M059J (cell line): ENCODE results near the gene PPARGC1A. TPM values are rescaled to one million over a fixed set of nuclear protein-coding genes. Genes with fewer than 3 reads are reported as not detected.

Source experiments
- DNase-seq: peaks from one replicate; pipeline ENCODE4 v3.0.0-alpha.2; 2012; ENCODE audit warnings: low read depth
- total RNA-seq: library from RNA; depleted of rRNA; stranded (reverse); fragments of >200 nt; shearing (Covaris generic); gene quantifications from 2 replicates; pipeline ENCODE4 v1.2.3, GENCODE V29; 2014

Gene PPARGC1A
- total RNA-seq, 1 experiment from 2014 or later = 3.6 TPM

GRCh38 chr4:23775694-23776093, 114.2 kb downstream of the PPARGC1A start:
- no peak for DNase-seq

- no peak for DNase-seq
Measured at GRCh38 chr4:23774909-23775308, 114.9 kb downstream of the PPARGC1A start.

- no peak for DNase-seq
Measured at GRCh38 chr4:23773884-23774636, 115.8 kb downstream of the PPARGC1A start.

GRCh38 chr4:23770011-23770410, 119.8 kb downstream of the PPARGC1A start:
- DNase-seq = peak; percentile 67

GRCh38 chr4:23769406-23769805, 120.4 kb downstream of the PPARGC1A start:
- DNase-seq = no peak

- DNase-seq = peak; percentile 54
Measured at GRCh38 chr4:23768541-23768940, 121.3 kb downstream of the PPARGC1A start.

GRCh38 chr4:23766344-23766743, 123.5 kb downstream of the PPARGC1A start:
- DNase-seq = no peak

- DNase-seq = no peak
Measured at GRCh38 chr4:23763559-23763958, 126.3 kb downstream of the PPARGC1A start.

GRCh38 chr4:23762551-23762950, 127.3 kb downstream of the PPARGC1A start:
- DNase-seq = no peak

- DNase-seq = peak; percentile 19
Measured at GRCh38 chr4:23759066-23759465, 130.8 kb downstream of the PPARGC1A start.

GRCh38 chr4:23754688-23755087, 135.2 kb downstream of the PPARGC1A start:
- DNase-seq = no peak

GRCh38 chr4:23750125-23750524, 139.7 kb downstream of the PPARGC1A start:
- DNase-seq = no peak

- no peak for DNase-seq
Measured at GRCh38 chr4:23747281-23747735, 142.5 kb downstream of the PPARGC1A start.

- no peak for DNase-seq
Measured at GRCh38 chr4:23746672-23747071, 143.2 kb downstream of the PPARGC1A start.

GRCh38 chr4:23746027-23746426, 143.8 kb downstream of the PPARGC1A start:
- DNase-seq = no peak

- no peak for DNase-seq
Measured at GRCh38 chr4:23745377-23745776, 144.5 kb downstream of the PPARGC1A start.
